Transverse colon (tissue), 3 donors: ENCODE data around the gene RAC2.

Source experiments
- CTCF ChIP-seq, 5 experiments: fragments of 200-600 bp in 3 of 5; fragments of 450-650 bp in 2 of 5; sonication (generic) in 3 of 5; IDR thresholded peaks; 1 replicate in 2 of 5; 2 replicates in 3 of 5; pipeline ENCODE4 v1.5.1; 2016 to 2017; ENCODE audit warnings: antibody characterized with exemption in 5 of 5, inconsistent platforms in 3 of 5, mild to moderate bottlenecking in 2 of 5, moderate library complexity in 1 of 5
- EP300 ChIP-seq: sonication (generic); formaldehyde crosslinking; IDR thresholded peaks from one replicate; pipeline ENCODE4 v1.6.1; 2017; ENCODE audit warnings: antibody characterized with exemption, low read depth
- POLR2A ChIP-seq: fragments of 450-650 bp; IDR thresholded peaks from one replicate; pipeline ENCODE4 v1.6.1; 2016; ENCODE audit warnings: antibody characterized with exemption, mild to moderate bottlenecking, moderate library complexity

GRCh38 chr22:37177755-37178154, 66.3 kb downstream of the RAC2 start:
- TF ChIP-seq POLR2A: no peak
- no peak for TF ChIP-seq CTCF (IDR thresholded peaks at IDR 0.05)
- no peak for TF ChIP-seq EP300
